Natural killer cell (primary cell): ENCODE results near the gene TTC7B. TPM values are rescaled to one million over a fixed set of nuclear protein-coding genes. Genes with fewer than 3 reads are reported as not detected.

Experiments used
- ATAC-seq, 3 donors: fragments of 150-1000 bp in 2 of 3; fragments of 200-7000 bp in 1 of 3; cut with Tn5 transposase; 1 replicate in 1 of 3; 2 replicates in 2 of 3; pipeline ENCODE4 v1.10.0; 2021; ENCODE audit warnings: mild to moderate bottlenecking in 2 of 3, moderate library complexity in 2 of 3
- DNase-seq, 2 donors: peaks; one replicate each; pipeline versions ENCODE4 v3.0.0 to v3.0.0-alpha.2; 2013 to 2021; ENCODE audit warnings: mixed read lengths in 1 of 2
- H3K27ac ChIP-seq: one replicate; pipeline ENCODE4 v1.5.1; 2013; ENCODE audit warnings: mild to moderate bottlenecking, low read length
- H3K27me3 ChIP-seq: one replicate; pipeline ENCODE4 v1.6.1; 2013; ENCODE audit warnings: low read length; ENCODE audit not compliant: control insufficient read depth, insufficient read depth
- H3K36me3 ChIP-seq: one replicate; pipeline ENCODE4 v1.6.1; 2013; ENCODE audit warnings: low read length; ENCODE audit not compliant: control insufficient read depth, insufficient read depth
- H3K4me1 ChIP-seq: one replicate; pipeline ENCODE4 v1.6.1; 2013; ENCODE audit warnings: low read length; ENCODE audit not compliant: control insufficient read depth, insufficient read depth
- H3K4me3 ChIP-seq: one replicate; pipeline ENCODE4 v1.5.1; 2013; ENCODE audit warnings: low read length
- H3K9me3 ChIP-seq: one replicate; pipeline ENCODE4 v1.6.1; 2013; ENCODE audit warnings: low read length; ENCODE audit not compliant: control insufficient read depth, insufficient read depth
- H3K27ac Mint-ChIP-seq, 2 donors: one replicate each; pipeline ENCODE4 v1.8.0; 2022; ENCODE audit warnings: mild to moderate bottlenecking in 2 of 2, mixed read lengths in 2 of 2, moderate library complexity in 1 of 2
- H3K27me3 Mint-ChIP-seq, 2 donors: one replicate each; pipeline ENCODE4 v1.8.0; 2022; ENCODE audit warnings: low read depth in 2 of 2, mixed read lengths in 2 of 2
- H3K36me3 Mint-ChIP-seq: one replicate; pipeline ENCODE4 v1.8.0; 2022; ENCODE audit warnings: mixed read lengths
- H3K4me1 Mint-ChIP-seq, 2 donors: one replicate each; pipeline ENCODE4 v1.8.0; 2022; ENCODE audit warnings: mixed read lengths in 2 of 2
- H3K4me3 Mint-ChIP-seq: one replicate; pipeline ENCODE4 v1.8.0; 2022; ENCODE audit warnings: mild to moderate bottlenecking, moderate library complexity, mixed read lengths
- H3K9me3 Mint-ChIP-seq, 2 donors: one replicate each; pipeline ENCODE4 v1.8.0; 2022; ENCODE audit warnings: mixed read lengths in 2 of 2
- WGBS: methylation state at CpG from one replicate; pipeline ENCODE4 v1.1.7; 2013; ENCODE audit warnings: missing lambda C conversion rate; ENCODE audit not compliant: insufficient coverage; 5-methylcytosine and 5-hydroxymethylcytosine counted together
- intact Hi-C: fragments of 100-400 bp; cut with micrococcal nuclease; formaldehyde crosslinking; loops from one replicate; pipeline ENCODE4 v1.14.2; 2022
- total RNA-seq, 4 donors: library from RNA; stranded (reverse); fragments of 120-200 nt in 1 of 4; gene quantifications; one replicate each; pipeline versions ENCODE4 v1.2.3 to v1.2.4, GENCODE V29; 2013 to 2022
- TF ChIP-seq, protein P1 (sequence below): fragments of 200-600 bp; IDR thresholded peaks from one replicate; pipeline ENCODE4 v1.8.0; 2022; ENCODE audit warnings: antibody characterized with exemption

The TTC7B gene
- total RNA-seq, 3 donors from 2014 or later (not counting 1 experiment from before 2014, with no cell fraction given) = 1.7 to 17.2 (median 5.9) TPM

DNA sequence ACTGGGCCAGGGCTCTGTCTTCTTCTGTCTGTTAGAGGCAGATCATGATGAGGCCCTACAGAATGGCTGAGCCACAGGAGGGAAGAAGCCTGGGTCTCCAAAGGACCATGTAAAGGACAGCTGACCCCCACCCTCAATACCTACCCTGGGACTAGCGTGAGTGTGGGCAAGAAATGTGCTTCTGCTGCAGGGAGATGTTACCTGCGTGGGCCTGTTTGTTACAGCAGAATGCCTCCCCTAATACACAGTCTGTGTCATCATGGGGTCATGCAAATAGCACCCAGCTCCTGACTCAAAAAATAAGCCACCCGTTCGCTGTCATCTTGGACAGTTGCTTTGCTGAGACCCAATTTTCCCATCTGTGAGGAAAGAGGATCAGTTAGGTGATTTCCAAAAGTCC lies 328.8 kb downstream of the TTC7B start:
- 97% methylated on average over 4 of the region's 4 CpGs for WGBS
- ATAC-seq (no peak), DNase-seq (no peak)
- Mint-ChIP-seq H3K27me3 (peaks cover 0 to 3% of the 10 kb centered on the region in 2 donors), H3K27ac (no peak overlapping the region), H3K9me3 (no peaks in the 10 kb centered on the region), H3K4me1 (peaks cover 6 to 13% of the 10 kb centered on the region in 2 donors), H3K36me3 (no peaks in the 10 kb centered on the region), H3K4me3 (no peak overlapping the region)
- H3K4me3 ChIP-seq = no peak overlapping the region
- H3K9me3 ChIP-seq = no peaks in the 10 kb centered on the region
- H3K27me3 ChIP-seq = no peaks in the 10 kb centered on the region
- TF ChIP-seq, protein P1, sequence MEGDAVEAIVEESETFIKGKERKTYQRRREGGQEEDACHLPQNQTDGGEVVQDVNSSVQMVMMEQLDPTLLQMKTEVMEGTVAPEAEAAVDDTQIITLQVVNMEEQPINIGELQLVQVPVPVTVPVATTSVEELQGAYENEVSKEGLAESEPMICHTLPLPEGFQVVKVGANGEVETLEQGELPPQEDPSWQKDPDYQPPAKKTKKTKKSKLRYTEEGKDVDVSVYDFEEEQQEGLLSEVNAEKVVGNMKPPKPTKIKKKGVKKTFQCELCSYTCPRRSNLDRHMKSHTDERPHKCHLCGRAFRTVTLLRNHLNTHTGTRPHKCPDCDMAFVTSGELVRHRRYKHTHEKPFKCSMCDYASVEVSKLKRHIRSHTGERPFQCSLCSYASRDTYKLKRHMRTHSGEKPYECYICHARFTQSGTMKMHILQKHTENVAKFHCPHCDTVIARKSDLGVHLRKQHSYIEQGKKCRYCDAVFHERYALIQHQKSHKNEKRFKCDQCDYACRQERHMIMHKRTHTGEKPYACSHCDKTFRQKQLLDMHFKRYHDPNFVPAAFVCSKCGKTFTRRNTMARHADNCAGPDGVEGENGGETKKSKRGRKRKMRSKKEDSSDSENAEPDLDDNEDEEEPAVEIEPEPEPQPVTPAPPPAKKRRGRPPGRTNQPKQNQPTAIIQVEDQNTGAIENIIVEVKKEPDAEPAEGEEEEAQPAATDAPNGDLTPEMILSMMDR = no peak
- intact Hi-C loops = no loop called here
- H3K36me3 ChIP-seq = no peaks in the 10 kb centered on the region
- H3K27ac ChIP-seq = no peak overlapping the region
- H3K4me1 ChIP-seq = peaks cover 12% of the 10 kb centered on the region

- Histone ChIP-seq H3K36me3 (no peaks in the 10 kb centered on the region), H3K4me1 (peaks cover 12% of the 10 kb centered on the region), H3K27ac (no peak overlapping the region), H3K9me3 (no peaks in the 10 kb centered on the region), H3K27me3 (no peaks in the 10 kb centered on the region), H3K4me3 (no peak overlapping the region)
- H3K27me3 Mint-ChIP-seq = peaks cover 0 to 3% of the 10 kb centered on the region in 2 donors
- WGBS = 63% methylated on average over 4 of the region's 4 CpGs
- DNase-seq (no peak), ATAC-seq (no peak)
- H3K36me3 Mint-ChIP-seq = no peaks in the 10 kb centered on the region
- TF ChIP-seq, protein P1 = no peak
- no peak overlapping the region for H3K4me3 Mint-ChIP-seq
- no peaks in the 10 kb centered on the region for H3K9me3 Mint-ChIP-seq
- intact Hi-C loops = no loop called here
- peaks cover 6 to 13% of the 10 kb centered on the region in 2 donors for H3K4me1 Mint-ChIP-seq
- H3K27ac Mint-ChIP-seq = no peak overlapping the region
Measured at GRCh38 chr14:90487031-90487430, 329.2 kb downstream of the TTC7B start.

GRCh38 chr14:90484291-90484690 lies 331.9 kb downstream of the TTC7B start:
- Mint-ChIP-seq H3K4me1 (peaks cover 6 to 13% of the 10 kb centered on the region in 2 donors), H3K36me3 (no peaks in the 10 kb centered on the region), H3K27me3 (peaks cover 6 to 7% of the 10 kb centered on the region in 2 donors), H3K27ac (no peak overlapping the region), H3K9me3 (no peaks in the 10 kb centered on the region), H3K4me3 (no peak overlapping the region)
- H3K4me1 ChIP-seq = peaks cover 12% of the 10 kb centered on the region
- no peak for ATAC-seq
- H3K4me3 ChIP-seq = no peak overlapping the region
- WGBS = 73% methylated on average over 3 of the region's 3 CpGs
- no peak for DNase-seq
- no peaks in the 10 kb centered on the region for H3K36me3 ChIP-seq
- H3K27me3 ChIP-seq = no peaks in the 10 kb centered on the region
- intact Hi-C loops = no loop called here
- H3K27ac ChIP-seq = no peak overlapping the region
- TF ChIP-seq, protein P1 = no peak
- no peaks in the 10 kb centered on the region for H3K9me3 ChIP-seq

DNA sequence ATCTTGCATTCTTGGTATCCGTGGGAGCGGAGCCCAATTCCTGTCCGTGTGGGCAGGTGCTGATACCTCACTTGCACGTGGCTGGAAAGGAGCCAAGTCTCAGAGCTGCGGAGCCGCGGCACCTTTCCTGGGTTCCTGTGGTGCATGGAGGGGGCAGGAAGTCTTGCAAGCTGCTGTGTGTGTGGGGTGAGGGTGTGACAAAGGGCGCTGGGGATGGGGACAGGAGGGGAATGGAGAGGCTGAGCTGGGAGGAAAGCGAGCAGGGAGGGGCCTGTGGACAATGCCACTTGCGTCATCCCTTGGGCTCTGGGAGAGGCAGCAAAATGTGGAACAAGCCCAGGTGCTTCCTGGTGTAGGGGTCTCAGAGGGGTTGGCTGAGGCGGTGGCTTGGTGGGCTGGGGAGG lies 332.7 kb downstream of the TTC7B start:
- H3K9me3 Mint-ChIP-seq = no peaks in the 10 kb centered on the region
- no peak overlapping the region for H3K4me3 ChIP-seq
- H3K27ac ChIP-seq = no peak overlapping the region
- H3K4me1 ChIP-seq = peaks cover 12% of the 10 kb centered on the region
- DNase-seq (peak in 1 of 2 donors; percentile 73), ATAC-seq (peak in 1 of 3 donors; percentile 30)
- H3K4me3 Mint-ChIP-seq = no peak overlapping the region
- H3K27me3 ChIP-seq = no peaks in the 10 kb centered on the region
- TF ChIP-seq, protein P1 = no peak
- peaks cover 6 to 13% of the 10 kb centered on the region in 2 donors for H3K4me1 Mint-ChIP-seq
- H3K36me3 ChIP-seq = no peaks in the 10 kb centered on the region
- WGBS = 3% methylated on average over 11 of the region's 11 CpGs
- no peaks in the 10 kb centered on the region for H3K9me3 ChIP-seq
- peaks cover 6 to 7% of the 10 kb centered on the region in 2 donors for H3K27me3 Mint-ChIP-seq
- intact Hi-C loops = no loop called here
- no peaks in the 10 kb centered on the region for H3K36me3 Mint-ChIP-seq
- H3K27ac Mint-ChIP-seq = no peak overlapping the region
